Gastroesophageal sphincter (tissue), 4 donors: ENCODE data around the gene ARHGAP25. TPM values are rescaled to one million over a fixed set of nuclear protein-coding genes. Genes with fewer than 3 reads are reported as not detected.

Source experiments
- ATAC-seq: fragments of 150-250 bp; one replicate; pipeline ENCODE4 v1.9.1; 2016; ENCODE audit warnings: mild to moderate bottlenecking, moderate library complexity
- H3K27ac ChIP-seq, 4 donors: fragments of 200-600 bp; sonication (generic) in 3 of 4; 1 replicate in 3 of 4; 2 replicates in 1 of 4; pipeline ENCODE4 v1.5.1; 2016 to 2019
- H3K27me3 ChIP-seq: fragments of 200-600 bp; sonication (generic); one replicate; pipeline ENCODE4 v1.5.1; 2019
- H3K36me3 ChIP-seq, 2 donors: fragments of 200-600 bp; sonication (generic); one replicate each; pipeline ENCODE4 v1.5.1; 2019; ENCODE audit warnings: control low read depth in 1 of 2
- H3K4me1 ChIP-seq, 3 donors: fragments of 200-600 bp; sonication (generic); 1 replicate in 2 of 3; 2 replicates in 1 of 3; pipeline ENCODE4 v1.5.1; 2016 to 2019; ENCODE audit warnings: control low read depth in 2 of 3
- H3K4me3 ChIP-seq, 2 donors: fragments of 200-600 bp; sonication (generic); one replicate each; pipeline ENCODE4 v1.5.1; 2019; ENCODE audit warnings: mild to moderate bottlenecking in 1 of 2, moderate library complexity in 1 of 2
- H3K9me3 ChIP-seq, 3 donors: fragments of 200-600 bp; sonication (generic); one replicate each; pipeline ENCODE4 v1.5.1; 2017 to 2019; ENCODE audit warnings: control low read depth in 2 of 3
- CTCF ChIP-seq, 4 experiments: fragments of 200-600 bp in 2 of 4; fragments of 450-650 bp in 2 of 4; sonication (generic) in 1 of 4; IDR thresholded peaks; one replicate each; pipeline ENCODE4 v1.5.1; 2017 to 2019; ENCODE audit warnings: antibody characterized with exemption in 4 of 4, mild to moderate bottlenecking in 2 of 4, moderate library complexity in 2 of 4
- EP300 ChIP-seq: sonication (generic); formaldehyde crosslinking; IDR thresholded peaks from one replicate; pipeline ENCODE4 v1.6.1; 2017; ENCODE audit warnings: antibody characterized with exemption, mild to moderate bottlenecking
- POLR2A ChIP-seq, 2 donors: fragments of 450-650 bp; IDR thresholded peaks; one replicate each; pipeline ENCODE4 v1.6.1; 2017; ENCODE audit warnings: antibody characterized with exemption in 2 of 2, mild to moderate bottlenecking in 2 of 2, moderate library complexity in 1 of 2
- POLR2AphosphoS5 ChIP-seq: sonication (generic); formaldehyde crosslinking; IDR thresholded peaks from one replicate; pipeline ENCODE4 v1.6.1; 2017; ENCODE audit warnings: antibody characterized with exemption
- WGBS, 2 donors: methylation state at CpG; one replicate each; pipeline ENCODE4 v1.1.5; 2018; ENCODE audit warnings: low coverage in 1 of 2; 5-methylcytosine and 5-hydroxymethylcytosine counted together
- total RNA-seq, 4 donors: library from RNA; depleted of rRNA; stranded (reverse); fragments of >200 nt; gene quantifications; one replicate each; pipeline ENCODE4 v1.1.0, GENCODE V29; 2016

ARHGAP25 gene
- total RNA-seq, 4 donors from 2014 or later: 2.2 to 7.3 (median 4.4) TPM

DNA sequence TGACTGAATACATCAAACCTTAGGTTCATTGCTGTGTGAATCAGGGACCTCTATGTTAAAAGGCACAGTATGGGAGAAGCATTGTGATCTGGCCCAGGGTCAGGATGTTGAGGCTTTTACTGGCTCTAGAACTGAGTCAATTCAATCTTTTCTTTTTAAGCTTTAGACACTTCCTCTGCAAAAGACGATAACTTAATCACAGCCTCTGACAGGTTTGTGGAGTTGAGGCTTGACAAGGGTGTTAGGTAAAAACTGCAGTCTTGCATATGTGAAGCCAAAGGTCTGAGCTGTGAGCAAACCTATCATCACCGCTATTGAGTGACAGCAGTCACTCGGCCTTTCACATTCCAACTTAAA, 17.3 kb upstream of the ARHGAP25 start:
- Histone ChIP-seq H3K9me3 (no peaks in the 10 kb centered on the region), H3K27me3 (peaks cover 9% of the 10 kb centered on the region), H3K36me3 (no peaks in the 10 kb centered on the region), H3K27ac (no peak overlapping the region), H3K4me3 (no peak overlapping the region), H3K4me1 (no peaks in the 10 kb centered on the region)
- no peak for TF ChIP-seq EP300
- TF ChIP-seq CTCF (IDR thresholded peaks at IDR 0.05): no peak
- no peak for TF ChIP-seq POLR2AphosphoS5
- no peak for TF ChIP-seq POLR2A (IDR thresholded peaks at IDR 0.05)
- no peak for ATAC-seq
- 40 to 87% methylated on average over 1 to 3 of the region's 3 CpGs for WGBS, 2 donors

GRCh38 chr2:68719912-68720311, 14.7 kb upstream of the ARHGAP25 start:
- Histone ChIP-seq H3K27me3 (peaks cover 5% of the 10 kb centered on the region), H3K9me3 (no peaks in the 10 kb centered on the region), H3K4me3 (no peak overlapping the region), H3K27ac (no peak overlapping the region), H3K36me3 (no peaks in the 10 kb centered on the region), H3K4me1 (no peaks in the 10 kb centered on the region)
- TF ChIP-seq POLR2AphosphoS5 (no peak), EP300 (no peak), CTCF (IDR thresholded peaks at IDR 0.05) (no peak), POLR2A (IDR thresholded peaks at IDR 0.05) (no peak)
- WGBS, 2 donors: 84 to 94% methylated on average over 4 of the region's 4 CpGs
- no peak for ATAC-seq

DNA sequence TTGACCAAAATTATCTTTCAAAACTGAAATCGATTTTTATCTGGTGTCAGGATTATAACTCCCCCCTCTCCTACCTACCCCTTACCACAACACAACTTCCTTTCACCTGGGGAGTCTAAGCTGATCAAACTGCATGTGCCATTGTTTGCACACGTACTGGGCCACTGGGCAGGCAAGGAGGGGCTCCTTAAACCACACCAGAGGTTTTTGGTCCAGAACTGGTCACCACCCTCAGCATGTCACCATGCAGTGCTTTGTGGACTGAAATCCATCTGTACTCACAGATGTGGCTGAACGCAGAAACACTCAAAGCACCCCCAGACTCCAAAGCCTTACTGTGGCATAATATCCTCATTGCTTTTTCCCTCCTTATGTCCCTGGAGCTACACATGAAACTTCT, 13.9 kb upstream of the ARHGAP25 start:
- WGBS, 2 donors: 75% methylated on average over 2 of the region's 3 CpGs
- H3K27ac ChIP-seq: no peak overlapping the region
- no peaks in the 10 kb centered on the region for H3K9me3 ChIP-seq
- no peak for ATAC-seq
- H3K27me3 ChIP-seq: no peaks in the 10 kb centered on the region
- no peak overlapping the region for H3K4me3 ChIP-seq
- H3K36me3 ChIP-seq: no peaks in the 10 kb centered on the region
- no peak for TF ChIP-seq EP300
- no peak for TF ChIP-seq CTCF (IDR thresholded peaks at IDR 0.05)
- no peak for TF ChIP-seq POLR2A (IDR thresholded peaks at IDR 0.05)
- no peak for TF ChIP-seq POLR2AphosphoS5
- H3K4me1 ChIP-seq: no peaks in the 10 kb centered on the region

GRCh38 chr2:68721482-68722101, 13.0 kb upstream of the ARHGAP25 start:
- WGBS, 2 donors: 59 to 65% methylated on average over 2 to 5 of the region's 8 CpGs
- no peak for ATAC-seq

More at GRCh38 chr2:68721482-68722101, 13.0 kb upstream of the ARHGAP25 start:
- TF ChIP-seq POLR2A (IDR thresholded peaks at IDR 0.05): no peak
- TF ChIP-seq CTCF (IDR thresholded peaks at IDR 0.05): no peak
- no peak for TF ChIP-seq EP300
- no peak for TF ChIP-seq POLR2AphosphoS5
- Histone ChIP-seq H3K4me1 (no peaks in the 10 kb centered on the region), H3K27me3 (peaks cover 4% of the 10 kb centered on the region), H3K9me3 (no peaks in the 10 kb centered on the region), H3K36me3 (no peaks in the 10 kb centered on the region), H3K4me3 (no peak overlapping the region), H3K27ac (no peak overlapping the region)
